Measurements from ENCODE around the gene OSBPL5. TPM values are rescaled to one million over a fixed set of nuclear protein-coding genes. Genes with fewer than 3 reads are reported as not detected.
A peak's percentile ranks its signal among the peaks of the same experiment; 100 is the strongest.

The OSBPL5 gene
- total and polyA plus RNA-seq, 10 donors: 5.1 to 91.2 (median 51.0) TPM

GRCh38 chr11:3165916-3166267 lies 782 bp upstream of the OSBPL5 start:
- 77 to 90% (median 83%) methylated on average over 5 of the region's 5 CpGs for WGBS, 5 donors
- Histone ChIP-seq H3K4me3 (peak overlapping the region in 2 of 8 donors; percentile 77 to 85), H3K27ac (no peak overlapping the region), H3K9me3 (no peaks in the 10 kb centered on the region), H3K36me3 (no peaks in the 10 kb centered on the region), H3K27me3 (replicated peaks in 1 of 7) (peaks cover 0 to 72% (median 6%) of the 10 kb centered on the region in 7 donors), H3K4me1 (peaks cover 0 to 83% (median 51%) of the 10 kb centered on the region in 6 donors)
- intact Hi-C loops (cut with DNase I; ENCODE audit: low total_unique reads): no loop called here
- peak; percentile 43 for DNase-seq
- TF ChIP-seq POLR2A (IDR thresholded peaks at IDR 0.05) (no peak), POLR2AphosphoS5 (IDR thresholded peaks at IDR 0.05) (no peak), CTCF (IDR thresholded peaks at IDR 0.05 in 8 of 11, conservative IDR thresholded peaks at IDR 0.05 in 3 of 11) (no peak)

GRCh38 chr11:3164552-3165151 lies 458 bp downstream of the OSBPL5 start:
- no peaks in the 10 kb centered on the region for H3K9me3 ChIP-seq
- no peaks in the 10 kb centered on the region for H3K36me3 ChIP-seq
- H3K27ac ChIP-seq: peak overlapping the region in 7 of 8 donors; percentile 63 to 87 (median 80)
- 0 to 2% (median 1%) methylated on average over 3 to 46 of the region's 46 CpGs for WGBS, 5 donors
- TF ChIP-seq POLR2A (IDR thresholded peaks at IDR 0.05) (no peak), POLR2AphosphoS5 (IDR thresholded peaks at IDR 0.05) (no peak), CTCF (IDR thresholded peaks at IDR 0.05 in 8 of 11, conservative IDR thresholded peaks at IDR 0.05 in 3 of 11) (no peak)
- H3K4me1 ChIP-seq: peaks cover 0 to 89% (median 55%) of the 10 kb centered on the region in 6 donors
- peak; percentile 77 for DNase-seq
- peaks cover 0 to 65% (median 6%) of the 10 kb centered on the region in 7 donors for H3K27me3 ChIP-seq (replicated peaks in 1 of 7)
- H3K4me3 ChIP-seq: peak overlapping the region; percentile 44 to 85 (median 62)
- intact Hi-C loops (cut with DNase I; ENCODE audit: low total_unique reads): no loop called here

- intact Hi-C loops (cut with DNase I; ENCODE audit: low total_unique reads): no loop called here
- peak; percentile 74 for DNase-seq
These were observed 965 bp downstream of the OSBPL5 start for GRCh38 chr11:3164138-3164551.

More at GRCh38 chr11:3164138-3164551, 965 bp downstream of the OSBPL5 start:
- Histone ChIP-seq H3K4me3 (peak overlapping the region; percentile 44 to 85 (median 62)), H3K4me1 (peaks cover 2 to 89% (median 56%) of the 10 kb centered on the region in 6 donors), H3K27me3 (replicated peaks in 1 of 7) (peaks cover 0 to 60% (median 6%) of the 10 kb centered on the region in 7 donors), H3K36me3 (no peaks in the 10 kb centered on the region), H3K9me3 (no peaks in the 10 kb centered on the region), H3K27ac (peak overlapping the region in 7 of 8 donors; percentile 63 to 87 (median 80))
- TF ChIP-seq POLR2A (IDR thresholded peaks at IDR 0.05): no peak
- TF ChIP-seq POLR2AphosphoS5 (IDR thresholded peaks at IDR 0.05): no peak
- no peak for TF ChIP-seq CTCF (IDR thresholded peaks at IDR 0.05 in 8 of 11, conservative IDR thresholded peaks at IDR 0.05 in 3 of 11)
- 1 to 11% (median 7%) methylated on average over 8 to 13 of the region's 13 CpGs for WGBS, 5 donors
